Measurements from ENCODE around the gene TPR.
A peak's percentile ranks its signal among the peaks of the same experiment; 100 is the strongest.
"Not testable (repeated sequence)": the region's sequence is repeated elsewhere in the genome, so short reads cannot be mapped to it uniquely, and the experiment has no call there.

The TPR gene

DNA sequence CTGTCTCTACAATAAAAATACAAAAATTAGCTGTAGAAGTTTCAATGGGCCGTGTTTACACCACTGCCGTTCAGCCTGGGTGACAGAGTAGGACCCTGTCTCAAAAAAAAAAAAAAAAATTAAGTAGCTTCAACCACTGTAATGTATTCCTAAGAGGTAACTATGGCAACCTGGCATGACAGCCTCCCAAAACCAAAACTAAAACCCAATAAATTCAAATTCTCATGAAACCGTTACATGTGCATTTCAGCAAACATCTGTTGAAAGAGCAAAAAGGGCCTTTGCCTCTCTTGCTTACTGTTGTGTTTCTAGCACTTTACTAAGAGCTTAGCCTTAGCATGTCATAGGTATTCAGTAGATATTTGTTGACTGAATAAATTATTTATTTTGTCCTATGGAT lies 34.0 kb upstream of the TPR start:
- no peak overlapping the region for H3K27ac ChIP-seq
- TF ChIP-seq, protein P1, sequence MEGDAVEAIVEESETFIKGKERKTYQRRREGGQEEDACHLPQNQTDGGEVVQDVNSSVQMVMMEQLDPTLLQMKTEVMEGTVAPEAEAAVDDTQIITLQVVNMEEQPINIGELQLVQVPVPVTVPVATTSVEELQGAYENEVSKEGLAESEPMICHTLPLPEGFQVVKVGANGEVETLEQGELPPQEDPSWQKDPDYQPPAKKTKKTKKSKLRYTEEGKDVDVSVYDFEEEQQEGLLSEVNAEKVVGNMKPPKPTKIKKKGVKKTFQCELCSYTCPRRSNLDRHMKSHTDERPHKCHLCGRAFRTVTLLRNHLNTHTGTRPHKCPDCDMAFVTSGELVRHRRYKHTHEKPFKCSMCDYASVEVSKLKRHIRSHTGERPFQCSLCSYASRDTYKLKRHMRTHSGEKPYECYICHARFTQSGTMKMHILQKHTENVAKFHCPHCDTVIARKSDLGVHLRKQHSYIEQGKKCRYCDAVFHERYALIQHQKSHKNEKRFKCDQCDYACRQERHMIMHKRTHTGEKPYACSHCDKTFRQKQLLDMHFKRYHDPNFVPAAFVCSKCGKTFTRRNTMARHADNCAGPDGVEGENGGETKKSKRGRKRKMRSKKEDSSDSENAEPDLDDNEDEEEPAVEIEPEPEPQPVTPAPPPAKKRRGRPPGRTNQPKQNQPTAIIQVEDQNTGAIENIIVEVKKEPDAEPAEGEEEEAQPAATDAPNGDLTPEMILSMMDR (conservative IDR thresholded peaks at IDR 0.05), result no peak

DNA sequence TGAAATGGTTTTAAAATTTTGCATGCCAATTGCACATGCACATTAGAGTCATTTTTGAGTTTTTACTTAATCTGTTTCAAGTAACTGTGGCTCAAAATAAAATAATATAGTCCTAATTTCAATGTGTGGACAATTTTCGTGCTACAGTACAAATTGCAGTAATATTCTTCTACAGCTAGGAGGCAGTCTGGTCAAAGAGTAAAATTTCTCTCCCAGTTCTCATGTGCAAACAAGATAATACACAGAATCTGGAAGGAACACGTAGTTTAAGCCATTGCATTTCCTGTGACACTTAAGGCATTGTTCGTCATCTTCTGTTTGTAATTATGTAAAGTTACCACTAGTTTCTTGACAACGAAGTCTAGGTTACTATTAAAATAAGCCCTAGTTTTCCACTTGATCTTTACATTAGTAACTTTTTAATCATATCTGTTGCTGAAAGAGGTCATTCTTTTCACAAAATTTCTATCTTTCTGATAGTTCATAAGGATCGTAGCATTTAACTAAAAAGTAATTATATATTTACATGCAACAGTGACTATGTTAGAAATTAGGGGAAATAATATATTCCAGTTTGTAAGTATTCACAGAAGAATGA lies 29.5 kb upstream of the TPR start:
- H3K27ac ChIP-seq, result no peak overlapping the region
- TF ChIP-seq, protein P1 (conservative IDR thresholded peaks at IDR 0.05), result peak; percentile 88

DNA sequence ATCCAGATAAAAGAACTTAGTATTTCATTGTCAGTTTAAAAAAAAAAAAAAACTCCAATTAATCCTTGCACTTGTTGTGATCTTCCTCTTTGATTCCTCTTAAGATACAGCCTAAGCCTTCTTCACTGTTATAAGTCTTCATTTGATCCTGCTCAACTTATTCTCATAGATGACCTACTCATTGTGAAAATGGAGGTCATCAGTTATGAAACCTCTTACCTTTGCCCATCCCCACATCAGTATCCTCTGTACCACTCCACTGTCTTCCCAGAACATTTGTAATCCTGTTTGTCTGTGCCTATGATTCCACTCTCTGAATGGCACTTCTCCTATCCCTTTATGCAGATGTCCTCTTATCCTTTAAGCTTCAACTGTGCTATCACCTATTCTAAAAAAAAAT lies 28.6 kb upstream of the TPR start:
- TF ChIP-seq, protein P1 (conservative IDR thresholded peaks at IDR 0.05), result no peak

DNA sequence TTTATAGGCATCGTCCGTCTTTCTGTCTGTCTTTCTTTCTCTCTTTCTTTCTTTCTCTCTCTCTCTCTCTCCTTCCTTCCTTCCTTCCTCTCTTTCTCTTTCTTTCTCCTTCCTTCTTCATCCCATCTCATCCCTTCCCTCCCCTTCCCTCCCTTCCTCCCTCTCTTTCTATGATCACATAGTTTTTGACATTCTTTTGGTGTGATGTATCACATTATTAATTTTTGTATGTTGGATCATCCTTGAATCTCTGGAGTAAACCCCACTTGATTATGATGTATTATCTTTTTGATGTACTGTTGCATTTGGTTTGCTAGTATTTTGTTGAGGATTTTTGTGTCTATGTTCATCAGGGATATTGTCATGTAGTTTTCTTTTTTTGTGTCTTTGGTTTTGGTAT lies 26.4 kb upstream of the TPR start:
- not testable (repeated sequence) for H3K27ac ChIP-seq

More for the DNA sequence above, 28.6 kb upstream of the TPR start:
- H3K27ac ChIP-seq, result no peak overlapping the region

DNA sequence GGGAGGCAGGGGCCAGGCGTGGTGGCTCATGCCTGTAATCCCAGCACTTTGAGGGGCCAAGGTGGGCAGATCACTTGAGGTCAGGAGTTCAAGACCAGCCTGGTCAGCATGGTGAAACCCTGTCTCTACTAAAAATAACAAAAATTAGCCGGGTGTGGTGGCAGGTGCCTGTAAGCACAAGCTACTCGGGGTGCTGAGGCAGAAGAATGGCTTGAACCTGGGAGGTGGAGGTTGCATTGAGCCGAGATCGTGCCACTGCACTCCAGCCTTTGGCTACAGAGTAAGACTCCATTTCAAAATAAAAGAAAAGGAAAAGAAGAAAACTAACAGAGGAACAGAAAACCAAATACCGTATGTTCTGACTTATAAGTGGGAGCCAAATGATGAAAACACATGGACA lies 17.7 kb upstream of the TPR start:
- not testable (repeated sequence) for H3K27ac ChIP-seq

DNA sequence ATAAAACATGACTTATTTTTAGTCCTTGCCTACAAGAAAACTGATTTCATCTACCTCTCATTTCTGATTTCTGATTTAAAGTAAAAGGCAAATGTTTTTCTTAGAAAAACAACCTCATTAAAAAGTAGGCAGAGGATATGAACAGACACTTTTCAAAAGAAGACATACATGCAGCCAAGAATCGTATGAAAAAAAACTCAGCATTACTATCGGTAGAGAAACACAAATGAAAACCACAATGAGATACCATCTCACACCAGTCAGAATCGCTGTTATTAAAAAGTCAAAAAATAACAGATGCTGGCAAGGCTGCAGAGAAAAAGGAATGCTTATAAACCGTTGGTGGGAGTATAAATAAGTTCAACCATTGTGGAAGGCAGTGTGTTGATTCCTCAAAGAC lies 16.8 kb upstream of the TPR start:
- TF ChIP-seq, protein P1 (conservative IDR thresholded peaks at IDR 0.05), result no peak
- H3K27ac ChIP-seq, result no peak overlapping the region

DNA sequence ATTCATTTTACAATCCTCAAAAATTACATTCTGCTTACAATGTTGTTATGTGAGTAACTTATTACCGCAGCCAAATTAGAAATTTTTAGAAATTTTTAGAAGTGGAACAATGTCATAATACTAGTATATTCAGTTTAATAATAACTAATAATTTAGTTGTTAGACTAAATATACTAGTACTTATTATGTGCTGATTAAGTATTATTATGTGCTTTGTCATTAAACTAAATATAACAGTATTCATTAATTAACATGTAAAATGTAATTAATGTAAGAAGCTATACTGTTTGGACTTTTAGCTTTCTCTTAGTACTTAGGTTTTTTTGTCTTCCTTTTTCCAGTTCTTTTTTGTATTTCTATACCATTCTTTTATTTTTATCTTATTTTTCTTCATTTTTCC lies 15.9 kb upstream of the TPR start:
- H3K27ac ChIP-seq, result no peak overlapping the region
- TF ChIP-seq, protein P1 (conservative IDR thresholded peaks at IDR 0.05), result no peak

DNA sequence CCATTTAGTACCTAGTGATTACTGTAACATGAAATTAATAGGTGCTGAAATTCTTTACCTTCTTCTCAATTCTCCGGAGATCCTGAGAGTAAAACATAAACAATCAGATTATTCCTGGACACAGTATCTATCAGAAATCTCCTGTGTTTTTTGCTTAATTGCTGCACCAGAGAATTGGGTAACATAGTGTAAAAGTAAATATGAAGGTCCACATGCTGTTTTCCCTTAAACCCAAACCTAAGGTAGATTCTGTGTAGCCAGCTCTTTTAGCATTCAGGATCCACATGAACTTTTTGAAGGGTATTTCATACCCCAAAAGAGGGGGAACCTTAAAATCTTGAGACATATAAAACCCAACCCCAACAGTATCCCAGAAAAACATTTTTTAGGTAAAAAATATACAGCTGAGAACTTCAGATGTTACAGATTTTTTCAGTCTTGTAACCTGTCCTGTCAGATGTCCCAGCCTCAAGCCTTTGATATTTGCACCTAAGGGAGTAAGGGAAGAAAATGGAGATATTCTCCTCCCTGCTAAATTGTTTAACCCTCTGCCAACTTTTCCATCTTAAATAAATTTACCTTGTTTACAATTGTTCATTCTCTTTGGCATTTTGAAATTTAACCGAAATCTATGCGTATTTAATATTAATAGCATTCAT lies 11.8 kb upstream of the TPR start:
- no peak overlapping the region for H3K27ac ChIP-seq
- TF ChIP-seq, protein P1 (conservative IDR thresholded peaks at IDR 0.05), result no peak
